Activated CD4-positive, alpha-beta T cell treated with anti-CD3 and anti-CD28 coated beads, Interleukin-2, Interleukin-6, amounts not matched to agents 100 ng/mL and 50 ng/mL, durations not matched to agents 16 hours and 8 hours (primary cell): ENCODE data around the gene HSFX1.

ENCODE experiments used
- DNase-seq: peaks from one replicate; pipeline ENCODE4 v3.0.0-alpha.2; 2020

Gene HSFX1

GRCh38 chrX:149807747-149808458 is 34.0 kb downstream of the HSFX1 start:
- no peak for DNase-seq

GRCh38 chrX:149818652-149819051 is 44.8 kb downstream of the HSFX1 start:
- no peak for DNase-seq

GRCh38 chrX:149819371-149819770 is 45.5 kb downstream of the HSFX1 start:
- no peak for DNase-seq

GRCh38 chrX:149825424-149825823 is 51.6 kb downstream of the HSFX1 start:
- peak; percentile 56 for DNase-seq
